Spleen (tissue), 11 donors: ENCODE data around the gene TMEM234. TPM values are rescaled to one million over a fixed set of nuclear protein-coding genes. Genes with fewer than 3 reads are reported as not detected.

ENCODE experiments used
- DNase-seq: peaks from one replicate; pipeline ENCODE4 v3.0.0-alpha.2; 2020
- H3K27ac ChIP-seq, 8 donors: fragments of 200-600 bp; sonication (generic) in 7 of 8; 1 replicate in 4 of 8; 2 replicates in 4 of 8; pipeline versions ENCODE4 v1.5.0 to v1.8.0; 2016 to 2021; ENCODE audit warnings: inconsistent platforms in 4 of 8, mild to moderate bottlenecking in 4 of 8, moderate library complexity in 1 of 8
- H3K27me3 ChIP-seq, 7 donors: fragments of 200-600 bp; sonication (generic) in 6 of 7; replicated peaks in 1 of 7; 1 replicate in 4 of 7; 2 replicates in 3 of 7; pipeline versions ENCODE4 v1.5.0 to v1.8.0; 2016 to 2021; ENCODE audit warnings: inconsistent platforms in 3 of 7, mild to moderate bottlenecking in 1 of 7
- H3K36me3 ChIP-seq, 6 donors: fragments of 200-600 bp; sonication (generic) in 5 of 6; 1 replicate in 4 of 6; 2 replicates in 2 of 6; pipeline versions ENCODE4 v1.5.0 to v1.8.0; 2016 to 2021; ENCODE audit warnings: inconsistent platforms in 2 of 6
- H3K4me1 ChIP-seq, 6 donors: fragments of 200-600 bp; sonication (generic) in 5 of 6; 1 replicate in 3 of 6; 2 replicates in 3 of 6; pipeline versions ENCODE4 v1.5.0 to v1.8.0; 2016 to 2021; ENCODE audit warnings: inconsistent platforms in 3 of 6
- H3K4me3 ChIP-seq, 8 donors: fragments of 200-600 bp; sonication (generic) in 7 of 8; 1 replicate in 4 of 8; 2 replicates in 4 of 8; pipeline versions ENCODE4 v1.5.0 to v1.8.0; 2016 to 2021; ENCODE audit warnings: inconsistent platforms in 4 of 8, mild to moderate bottlenecking in 4 of 8, moderate library complexity in 2 of 8
- H3K9me3 ChIP-seq, 8 donors: fragments of 200-600 bp; sonication (generic) in 7 of 8; 1 replicate in 4 of 8; 2 replicates in 4 of 8; pipeline versions ENCODE4 v1.5.0 to v1.8.0; 2016 to 2021; ENCODE audit warnings: inconsistent platforms in 4 of 8
- POLR2A ChIP-seq, 3 donors: fragments of 450-650 bp; IDR thresholded peaks; one replicate each; pipeline ENCODE4 v1.5.1; 2017; ENCODE audit warnings: antibody characterized with exemption in 3 of 3, mild to moderate bottlenecking in 1 of 3
- POLR2AphosphoS5 ChIP-seq, 3 donors: sonication (generic); formaldehyde crosslinking; IDR thresholded peaks; one replicate each; pipeline ENCODE4 v1.5.1; 2017; ENCODE audit warnings: antibody characterized with exemption in 3 of 3
- WGBS, 5 donors: extraction: QIAGEN DNeasy Blood & Tissue Kit in 3 of 5; methylation state at CpG; one replicate each; pipeline versions ENCODE4 v1.1.5 to v1.1.7; 2013 to 2018; 5-methylcytosine and 5-hydroxymethylcytosine counted together
- intact Hi-C: fragments of 100-400 bp; cut with DNase I; formaldehyde crosslinking; loops from one replicate; pipeline ENCODE4 v1.15.0; 2023; ENCODE audit warnings: low total_unique reads
- polyA plus RNA-seq, 3 donors: library from polyadenylated mRNA; stranded (reverse); fragments of 200-250 nt; gene quantifications; one replicate each; pipeline ENCODE4 v1.2.1, GENCODE V29; 2013
- total RNA-seq, 7 donors: library from RNA; depleted of rRNA in 3 of 7; stranded (reverse); fragments of >200 nt in 3 of 7; fragmentation: NEBNext Ultra II Directional in 4 of 7; extraction: Animal tissue kit (Norgen Biotek cat#: 25700) in 4 of 7; gene quantifications; one replicate each; pipeline versions ENCODE4 v1.1.0 to v1.2.1, GENCODE V29; 2016 to 2021
- TF ChIP-seq, protein P1 (sequence below), 11 experiments: fragments of 200-600 bp in 7 of 11; fragments of 450-650 bp in 4 of 11; sonication (generic) in 4 of 11; IDR thresholded peaks in 8 of 11; conservative IDR thresholded peaks in 3 of 11; 1 replicate in 7 of 11; 2 replicates in 4 of 11; pipeline versions ENCODE4 v1.4.0 to v1.8.0; 2016 to 2021; ENCODE audit warnings: antibody characterized with exemption in 11 of 11, inconsistent platforms in 4 of 11, mild to moderate bottlenecking in 1 of 11
- donor health status: healthy with polysubstance abuse.
- donor health status: DM: no; HTN: no; CAD: no; lungs with moderate emphysema.
- donor health status: DM: no; HTN: no; CAD: no.
- donor health status: Bipolar disorder and iron deficiency.
- donor health status: healthy.
- donor health status: DM: no; HTN: no; CAD: no.
- donor health status: DM: yes; HTN: yes; CAD: no.

Gene TMEM234
- total and polyA plus RNA-seq, 10 donors: 7.7 to 30.2 (median 21.0) TPM

DNA sequence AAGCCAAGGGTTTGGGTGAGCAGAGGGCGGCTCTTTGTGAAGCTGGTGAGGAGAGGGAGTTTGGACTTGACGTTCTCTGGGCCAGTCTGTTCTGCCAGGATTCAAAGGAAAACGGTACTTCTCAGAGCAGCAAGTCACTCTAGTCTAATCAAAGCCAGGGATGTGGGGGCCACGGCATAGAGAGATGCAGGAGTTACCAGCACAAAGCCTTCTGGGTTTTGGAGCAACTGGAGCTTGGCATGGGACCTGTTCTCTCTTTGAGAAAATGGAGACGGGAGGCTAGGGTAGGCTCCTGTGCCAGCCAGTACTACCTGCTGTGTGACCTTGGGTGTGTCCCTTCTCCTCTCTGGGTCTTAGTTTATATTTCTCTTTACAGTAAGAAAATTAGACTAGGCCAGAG lies 40.6 kb downstream of the TMEM234 start:
- Histone ChIP-seq H3K27ac (peak overlapping the region in 5 of 8 donors; percentile 93 to 96 (median 94)), H3K4me1 (peaks cover 23 to 78% (median 65%) of the 10 kb centered on the region in 6 donors)
- intact Hi-C loops: no loop called here

DNA sequence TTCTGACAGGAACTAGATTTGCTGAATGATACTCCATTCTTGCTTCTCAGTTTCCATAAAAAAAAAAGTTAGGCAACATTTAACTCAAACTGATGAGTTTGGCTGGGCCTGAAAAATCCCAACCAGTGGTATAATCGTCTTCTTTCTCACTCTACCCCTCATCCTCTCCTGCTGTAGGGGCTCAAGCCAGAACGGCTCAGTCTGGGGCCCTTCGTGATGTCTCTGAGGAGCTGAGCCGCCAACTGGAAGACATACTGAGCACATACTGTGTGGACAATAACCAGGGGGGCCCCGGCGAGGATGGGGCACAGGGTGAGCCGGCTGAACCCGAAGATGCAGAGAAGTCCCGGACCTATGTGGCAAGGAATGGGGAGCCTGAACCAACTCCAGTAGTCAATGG lies 41.1 kb downstream of the TMEM234 start:
- Histone ChIP-seq H3K4me1 (peaks cover 23 to 73% (median 61%) of the 10 kb centered on the region in 6 donors), H3K4me3 (peak overlapping the region; percentile 50 to 88 (median 72)), H3K27me3 (no peaks in the 10 kb centered on the region), H3K27ac (peak overlapping the region in 7 of 8 donors; percentile 72 to 96 (median 94)), H3K9me3 (no peaks in the 10 kb centered on the region), H3K36me3 (peaks cover 0 to 51% (median 36%) of the 10 kb centered on the region in 6 donors)
- TF ChIP-seq POLR2A (IDR thresholded peaks at IDR 0.05): no peak
- TF ChIP-seq, protein P1, sequence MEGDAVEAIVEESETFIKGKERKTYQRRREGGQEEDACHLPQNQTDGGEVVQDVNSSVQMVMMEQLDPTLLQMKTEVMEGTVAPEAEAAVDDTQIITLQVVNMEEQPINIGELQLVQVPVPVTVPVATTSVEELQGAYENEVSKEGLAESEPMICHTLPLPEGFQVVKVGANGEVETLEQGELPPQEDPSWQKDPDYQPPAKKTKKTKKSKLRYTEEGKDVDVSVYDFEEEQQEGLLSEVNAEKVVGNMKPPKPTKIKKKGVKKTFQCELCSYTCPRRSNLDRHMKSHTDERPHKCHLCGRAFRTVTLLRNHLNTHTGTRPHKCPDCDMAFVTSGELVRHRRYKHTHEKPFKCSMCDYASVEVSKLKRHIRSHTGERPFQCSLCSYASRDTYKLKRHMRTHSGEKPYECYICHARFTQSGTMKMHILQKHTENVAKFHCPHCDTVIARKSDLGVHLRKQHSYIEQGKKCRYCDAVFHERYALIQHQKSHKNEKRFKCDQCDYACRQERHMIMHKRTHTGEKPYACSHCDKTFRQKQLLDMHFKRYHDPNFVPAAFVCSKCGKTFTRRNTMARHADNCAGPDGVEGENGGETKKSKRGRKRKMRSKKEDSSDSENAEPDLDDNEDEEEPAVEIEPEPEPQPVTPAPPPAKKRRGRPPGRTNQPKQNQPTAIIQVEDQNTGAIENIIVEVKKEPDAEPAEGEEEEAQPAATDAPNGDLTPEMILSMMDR (IDR thresholded peaks at IDR 0.05 in 8 of 11, conservative IDR thresholded peaks at IDR 0.05 in 3 of 11): no peak
- TF ChIP-seq POLR2AphosphoS5 (IDR thresholded peaks at IDR 0.05): no peak
- 69 to 83% (median 82%) methylated on average over 9 of the region's 9 CpGs for WGBS, 5 donors
- intact Hi-C loops: no loop called here
- no peak for DNase-seq

More for the DNA sequence above, 40.6 kb downstream of the TMEM234 start:
- peak overlapping the region in 4 of 8 donors; percentile 67 to 88 (median 78) for H3K4me3 ChIP-seq
- H3K9me3 ChIP-seq: no peaks in the 10 kb centered on the region
- H3K36me3 ChIP-seq: peaks cover 0 to 56% (median 41%) of the 10 kb centered on the region in 6 donors
- 79 to 90% (median 84%) methylated on average over 5 of the region's 5 CpGs for WGBS, 5 donors
- H3K27me3 ChIP-seq: no peaks in the 10 kb centered on the region
- no peak for TF ChIP-seq POLR2AphosphoS5 (IDR thresholded peaks at IDR 0.05)
- TF ChIP-seq, protein P1 (IDR thresholded peaks at IDR 0.05 in 8 of 11, conservative IDR thresholded peaks at IDR 0.05 in 3 of 11): no peak
- TF ChIP-seq POLR2A (IDR thresholded peaks at IDR 0.05): no peak
- DNase-seq: no peak

DNA sequence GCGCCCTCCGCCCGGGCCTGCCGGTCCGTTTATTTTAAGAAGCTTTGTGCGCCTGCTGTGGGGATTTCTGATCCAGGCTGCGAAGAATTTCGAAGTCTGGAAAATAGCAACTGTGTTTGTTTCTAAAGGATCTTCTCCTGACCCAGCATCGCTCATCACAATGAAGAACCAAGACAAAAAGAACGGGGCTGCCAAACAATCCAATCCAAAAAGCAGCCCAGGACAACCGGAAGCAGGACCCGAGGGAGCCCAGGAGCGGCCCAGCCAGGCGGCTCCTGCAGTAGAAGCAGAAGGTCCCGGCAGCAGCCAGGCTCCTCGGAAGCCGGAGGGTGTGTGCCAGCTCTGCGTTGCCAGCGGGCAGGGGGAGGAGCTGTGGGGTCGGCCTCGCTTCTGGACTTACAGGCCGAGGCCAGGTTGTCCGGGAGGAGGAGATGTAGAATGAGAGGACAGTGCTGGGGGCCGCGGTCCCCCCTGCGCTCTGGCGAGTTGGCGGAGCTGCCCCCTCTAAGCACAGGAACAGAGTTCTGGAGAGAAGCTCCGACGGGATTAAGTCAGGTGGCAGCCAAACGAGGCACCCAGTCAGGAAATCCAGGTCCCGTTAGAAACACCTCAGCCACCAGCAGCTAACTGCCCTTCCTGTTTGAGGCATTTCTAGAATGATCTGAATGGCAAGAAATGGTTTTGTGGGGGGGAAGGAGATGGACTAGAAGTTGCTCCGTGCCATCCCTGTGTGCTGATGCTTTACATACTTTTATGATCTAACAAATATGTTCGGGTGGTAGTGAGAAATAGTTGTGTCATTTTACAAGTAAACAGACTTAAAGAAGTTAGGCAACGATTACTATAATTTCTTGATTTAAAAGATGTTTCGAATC lies 41.7 kb downstream of the TMEM234 start:
- DNase-seq: peak; percentile 88
- TF ChIP-seq POLR2A (IDR thresholded peaks at IDR 0.05): peak in 1 of 3 donors; percentile 2
- TF ChIP-seq, protein P1 (IDR thresholded peaks at IDR 0.05 in 8 of 11, conservative IDR thresholded peaks at IDR 0.05 in 3 of 11): no peak
- Histone ChIP-seq H3K4me3 (peak overlapping the region; percentile 50 to 88 (median 72)), H3K27ac (peak overlapping the region; percentile 72 to 96 (median 94)), H3K4me1 (peaks cover 23 to 68% (median 58%) of the 10 kb centered on the region in 6 donors), H3K27me3 (no peaks in the 10 kb centered on the region), H3K36me3 (peaks cover 0 to 46% (median 30%) of the 10 kb centered on the region in 6 donors), H3K9me3 (no peaks in the 10 kb centered on the region)
- WGBS, 5 donors: 5 to 11% (median 7%) methylated on average over 28 to 36 of the region's 36 CpGs
- intact Hi-C loops: no loop called here
